HFF-Myc (cell line): Measurements from ENCODE around the gene PARD3B.

Experiments
- DNase-seq: peaks from one replicate; pipeline ENCODE4 v3.0.0-alpha.2; 2011; ENCODE audit warnings: low read depth; ENCODE audit errors: extremely low read depth
- H3K4me3 ChIP-seq: replicated peaks from 2 replicates; pipeline ENCODE4 v1.5.1; 2011; ENCODE audit warnings: low read depth, mild to moderate bottlenecking, control low read depth, low read length
- TF ChIP-seq, protein P1 (sequence below): IDR thresholded peaks from 2 replicates; pipeline ENCODE4 v1.5.1; 2012; ENCODE audit warnings: mild to moderate bottlenecking, low read depth, low read length, control low read depth; ENCODE audit errors: missing control alignments

PARD3B gene

DNA sequence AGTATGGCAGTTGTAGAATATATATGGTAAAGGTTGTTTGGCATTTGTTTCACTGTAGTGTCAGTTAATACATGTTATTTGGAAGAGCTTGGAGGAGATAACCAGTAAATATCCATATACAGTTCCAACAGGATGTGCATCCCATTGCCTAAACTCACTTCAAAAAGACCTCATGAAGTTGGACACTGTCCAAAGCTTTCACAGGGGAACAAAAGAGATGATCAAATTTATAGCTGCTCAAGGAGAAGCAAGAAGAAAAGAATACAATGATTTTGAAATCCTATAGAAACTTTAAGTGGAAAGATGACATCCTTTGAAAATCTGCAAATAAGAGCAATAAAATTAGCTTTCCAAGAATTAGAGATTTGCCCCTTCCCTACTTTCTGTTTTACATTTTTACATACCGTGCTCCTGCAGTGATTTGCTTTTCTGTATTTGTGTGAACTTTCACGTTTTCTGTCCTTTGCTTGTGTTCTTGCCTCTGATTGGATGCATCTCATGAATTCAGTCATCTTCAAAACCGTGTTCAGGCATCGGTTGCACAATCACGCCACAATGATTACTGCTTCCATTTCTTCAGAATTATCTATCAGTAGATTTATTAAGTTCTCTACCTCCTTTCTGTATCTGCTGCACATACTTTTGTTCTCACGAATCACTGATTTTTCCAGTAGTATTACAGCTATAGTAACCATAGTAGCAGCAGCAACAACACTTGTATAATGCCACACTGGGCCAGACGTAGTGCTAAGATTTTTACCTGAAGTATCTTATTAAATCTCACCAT, 83.8 kb downstream of the PARD3B start:
- DNase-seq = no peak
- no peak overlapping the region for H3K4me3 ChIP-seq
- TF ChIP-seq, protein P1, sequence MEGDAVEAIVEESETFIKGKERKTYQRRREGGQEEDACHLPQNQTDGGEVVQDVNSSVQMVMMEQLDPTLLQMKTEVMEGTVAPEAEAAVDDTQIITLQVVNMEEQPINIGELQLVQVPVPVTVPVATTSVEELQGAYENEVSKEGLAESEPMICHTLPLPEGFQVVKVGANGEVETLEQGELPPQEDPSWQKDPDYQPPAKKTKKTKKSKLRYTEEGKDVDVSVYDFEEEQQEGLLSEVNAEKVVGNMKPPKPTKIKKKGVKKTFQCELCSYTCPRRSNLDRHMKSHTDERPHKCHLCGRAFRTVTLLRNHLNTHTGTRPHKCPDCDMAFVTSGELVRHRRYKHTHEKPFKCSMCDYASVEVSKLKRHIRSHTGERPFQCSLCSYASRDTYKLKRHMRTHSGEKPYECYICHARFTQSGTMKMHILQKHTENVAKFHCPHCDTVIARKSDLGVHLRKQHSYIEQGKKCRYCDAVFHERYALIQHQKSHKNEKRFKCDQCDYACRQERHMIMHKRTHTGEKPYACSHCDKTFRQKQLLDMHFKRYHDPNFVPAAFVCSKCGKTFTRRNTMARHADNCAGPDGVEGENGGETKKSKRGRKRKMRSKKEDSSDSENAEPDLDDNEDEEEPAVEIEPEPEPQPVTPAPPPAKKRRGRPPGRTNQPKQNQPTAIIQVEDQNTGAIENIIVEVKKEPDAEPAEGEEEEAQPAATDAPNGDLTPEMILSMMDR = no peak

DNA sequence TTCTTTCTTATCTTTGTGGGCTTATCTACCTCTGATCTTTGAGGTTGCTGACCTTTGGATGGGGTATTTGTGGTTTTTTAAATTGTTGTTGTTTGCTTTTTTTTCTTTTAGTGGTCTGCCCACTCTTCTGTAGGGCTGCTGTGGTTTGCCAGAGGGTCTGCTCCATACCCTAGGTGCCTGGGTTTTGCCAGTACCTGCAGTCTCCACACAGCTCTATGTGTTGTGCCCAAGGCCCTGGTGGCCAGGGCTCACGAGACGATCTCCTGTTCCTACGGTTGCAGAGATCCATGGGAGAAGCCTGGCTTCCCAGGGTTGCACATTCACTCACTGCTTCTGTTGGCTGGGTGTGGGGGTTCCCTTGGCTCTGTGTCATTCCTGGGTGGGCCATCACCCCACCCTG, 87.1 kb downstream of the PARD3B start:
- no peak overlapping the region for H3K4me3 ChIP-seq
- TF ChIP-seq, protein P1 = no peak
- DNase-seq = no peak

DNA sequence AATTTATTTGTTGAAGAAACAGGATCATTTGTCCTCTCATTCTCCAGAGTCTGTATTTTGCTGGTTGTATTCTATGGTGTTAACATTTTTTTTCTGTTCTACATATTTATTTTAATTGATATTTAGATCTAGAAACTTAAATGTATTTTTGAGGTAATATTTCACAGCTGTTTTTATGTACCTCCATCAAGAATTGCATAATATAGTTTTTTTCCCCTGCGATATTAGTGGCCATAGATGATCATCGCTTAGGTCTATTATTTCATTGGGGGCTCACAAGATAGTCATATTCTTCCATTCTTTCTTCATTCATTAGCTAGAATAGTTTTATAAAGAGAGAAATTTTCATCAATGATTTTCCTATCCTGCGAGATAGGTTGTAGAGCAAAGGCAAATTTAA, 89.3 kb downstream of the PARD3B start:
- TF ChIP-seq, protein P1 = no peak
- H3K4me3 ChIP-seq = no peak overlapping the region
- DNase-seq = no peak

DNA sequence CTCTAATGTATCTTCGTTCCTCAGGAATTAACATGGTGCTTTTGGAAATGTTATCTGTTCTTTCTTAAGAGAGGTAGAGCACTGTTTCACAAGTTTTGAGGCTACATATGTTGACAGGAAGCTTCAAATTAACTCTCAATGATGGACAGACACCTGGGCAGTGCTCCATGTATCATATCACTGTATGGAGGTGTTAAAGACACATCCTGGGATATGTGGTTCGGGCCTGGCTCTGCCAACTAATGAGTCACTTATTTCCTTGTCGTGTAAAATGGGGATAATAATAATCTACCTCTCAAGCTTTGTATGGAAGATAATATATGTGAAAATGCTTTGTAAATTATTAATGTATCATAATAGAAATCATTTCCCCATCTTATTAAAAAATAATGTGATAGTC, 90.2 kb downstream of the PARD3B start:
- DNase-seq = no peak
- TF ChIP-seq, protein P1 = no peak

DNA sequence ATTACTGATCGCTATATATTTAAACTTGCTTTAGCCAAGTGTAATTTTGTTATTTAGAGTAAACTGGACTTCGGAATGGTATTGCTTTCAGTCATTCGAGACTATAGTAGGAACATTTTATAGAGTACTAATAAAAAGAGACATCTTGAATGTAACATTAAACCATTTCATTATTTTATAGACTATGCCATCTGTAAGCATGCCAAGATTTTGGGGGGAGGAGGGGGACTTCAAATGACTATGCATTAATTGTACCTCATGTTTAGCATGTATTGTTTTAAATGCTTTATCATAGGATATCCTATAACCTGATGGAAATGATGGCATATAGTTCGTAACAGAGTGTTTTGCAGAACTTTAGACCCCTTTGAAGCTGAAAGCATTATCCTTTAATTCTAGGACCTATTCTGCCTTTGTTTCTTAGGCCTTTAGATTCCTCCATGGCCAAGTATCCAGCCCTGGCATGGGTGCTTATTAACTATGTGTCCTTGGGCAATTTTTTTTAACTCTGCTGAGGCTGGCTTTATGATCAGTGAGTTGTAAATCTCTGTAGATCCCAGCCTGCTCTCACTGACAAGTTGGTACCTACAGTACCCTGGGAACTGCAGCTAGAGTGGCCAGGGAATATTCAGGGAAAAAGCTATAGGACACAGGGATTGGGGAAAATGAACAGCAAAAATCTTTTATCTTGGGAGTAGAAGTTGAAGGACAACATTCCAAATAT, 93.4 kb downstream of the PARD3B start:
- DNase-seq = no peak
- H3K4me3 ChIP-seq = no peak overlapping the region
- TF ChIP-seq, protein P1 = no peak

More for the DNA sequence above, 90.2 kb downstream of the PARD3B start:
- H3K4me3 ChIP-seq = no peak overlapping the region

DNA sequence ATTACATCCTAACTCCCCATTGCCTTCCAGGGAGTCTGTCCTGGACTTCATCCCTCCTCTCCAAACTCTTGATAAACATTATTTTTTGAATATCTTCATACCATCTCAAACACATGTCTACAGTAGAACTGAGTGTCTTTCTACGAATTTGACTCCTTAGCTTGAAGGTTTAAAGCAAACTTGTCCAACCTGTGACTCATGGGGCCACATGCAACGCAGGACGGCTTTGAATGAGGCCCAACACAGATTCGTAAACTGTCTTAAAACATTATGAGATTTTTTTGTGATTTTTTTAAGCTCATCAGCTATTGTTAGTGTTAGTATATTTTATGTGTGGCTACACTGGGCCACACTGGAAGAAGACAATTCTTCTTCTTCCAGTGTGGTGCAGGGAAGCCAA, 98.1 kb downstream of the PARD3B start:
- no peak for DNase-seq
- TF ChIP-seq, protein P1 = no peak
- H3K4me3 ChIP-seq = no peak overlapping the region
